GM12878 (cell line): ENCODE measurements around the gene MDFI.

Experiments
- CHD1 ChIP-seq: IDR thresholded peaks from 2 replicates; pipeline ENCODE4 v1.6.1; 2012; ENCODE audit warnings: low read depth, low read length, improper control_type of control experiment
- CTCF ChIP-seq, 3 experiments: IDR thresholded peaks in 2 of 3; conservative IDR thresholded peaks in 1 of 3; 2 replicates each; pipeline ENCODE4 v1.5.1; 2011; ENCODE audit warnings: low read depth in 3 of 3, low read length in 3 of 3, mild to moderate bottlenecking in 3 of 3, control low read depth in 2 of 3, moderate library complexity in 2 of 3, inconsistent platforms in 1 of 3, mixed read lengths in 1 of 3; ENCODE audit not compliant: control insufficient read depth in 2 of 3, insufficient read depth in 1 of 3; ENCODE audit errors: extremely low read depth in 1 of 3
- EZH2 ChIP-seq: IDR thresholded peaks from 2 replicates; pipeline ENCODE4 v1.6.1; 2012; ENCODE audit warnings: low read depth, mild to moderate bottlenecking, control low read depth, inconsistent platforms, low read length, borderline replicate concordance; ENCODE audit not compliant: control insufficient read depth
- JUND ChIP-seq: IDR thresholded peaks from 2 replicates; pipeline ENCODE4 v1.6.1; 2012; ENCODE audit warnings: low read depth, mild to moderate bottlenecking, low read length, improper control_type of control experiment, moderate library complexity
- SREBF2 ChIP-seq: IDR thresholded peaks from 2 replicates; pipeline ENCODE4 v1.6.1; 2012; ENCODE audit warnings: mild to moderate bottlenecking, low read length

GRCh38 chr6:41670703-41671360, 32.6 kb downstream of the MDFI start:
- no peak for TF ChIP-seq SREBF2
- TF ChIP-seq CHD1, result no peak
- TF ChIP-seq EZH2, result no peak
- TF ChIP-seq JUND, result no peak
- no peak for TF ChIP-seq CTCF (IDR thresholded peaks at IDR 0.05 in 2 of 3, conservative IDR thresholded peaks at IDR 0.05 in 1 of 3; ENCODE audit: control insufficient read depth in 2 of 3, extremely low read depth in 1 of 3, insufficient read depth in 1 of 3, low read depth in 3 of 3, low read length in 3 of 3)
